Activated CD4-positive, alpha-beta T cell treated with anti-CD3 and anti-CD28 coated beads, Interleukin-2, amount 50 U/mL, for 4 hours (primary cell): Measurements from ENCODE around the gene RACGAP1.

Experiments used
- DNase-seq, 2 experiments: peaks; one replicate each; pipeline ENCODE4 v3.0.0-alpha.2; 2020

RACGAP1 gene

DNA sequence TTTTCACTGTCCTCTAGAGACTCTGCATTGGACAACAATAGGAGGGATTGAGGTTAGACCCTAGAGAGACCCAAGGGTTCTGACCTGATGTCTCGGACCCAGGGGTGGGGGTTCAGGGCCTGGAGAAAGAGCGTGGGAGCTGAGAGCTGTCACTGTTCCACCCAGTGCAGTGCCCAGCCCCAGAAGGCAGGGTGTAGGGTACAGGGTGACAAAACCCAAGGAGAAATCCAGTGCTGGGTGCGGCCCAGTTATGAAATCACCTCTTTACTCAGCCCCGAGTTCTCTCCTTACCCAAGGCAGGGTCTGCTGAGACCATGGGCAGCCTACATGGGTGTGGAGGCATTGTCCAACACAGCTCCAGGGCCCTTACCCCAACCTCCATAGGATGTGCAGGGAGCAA is 72.1 kb downstream of the RACGAP1 start:
- no peak for DNase-seq

DNA sequence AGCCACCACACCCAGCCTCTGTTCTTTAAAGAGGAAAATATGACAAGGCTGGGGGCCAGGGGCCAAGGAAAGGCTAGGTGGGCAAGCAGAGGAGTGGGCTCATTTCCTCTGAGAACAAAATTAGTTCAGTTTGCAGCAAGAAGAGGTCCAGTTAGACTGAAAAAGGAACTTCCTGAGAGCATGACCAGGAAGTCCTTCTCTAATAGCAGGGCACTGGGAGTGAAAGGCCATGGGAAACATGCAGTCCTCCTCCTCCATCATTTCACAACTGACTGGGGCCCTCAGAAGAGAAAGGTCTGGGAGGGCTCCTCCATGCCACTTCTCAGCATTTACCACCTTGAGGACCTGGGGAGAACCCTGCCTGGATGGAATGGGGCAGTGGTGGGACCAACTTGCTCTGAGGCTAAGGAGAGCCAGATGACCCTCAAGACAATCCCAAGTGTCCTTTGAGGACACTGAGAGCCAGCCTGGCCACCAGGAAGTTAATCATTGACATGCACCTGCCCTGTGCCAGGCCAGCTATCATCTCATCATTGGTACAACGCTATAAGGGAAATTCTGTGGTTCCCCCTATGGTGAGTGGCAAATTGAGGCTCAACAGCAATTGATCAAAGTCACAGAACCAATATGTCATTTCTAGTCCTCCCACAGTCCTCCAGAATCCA is 72.8 kb downstream of the RACGAP1 start:
- DNase-seq: no peak

DNA sequence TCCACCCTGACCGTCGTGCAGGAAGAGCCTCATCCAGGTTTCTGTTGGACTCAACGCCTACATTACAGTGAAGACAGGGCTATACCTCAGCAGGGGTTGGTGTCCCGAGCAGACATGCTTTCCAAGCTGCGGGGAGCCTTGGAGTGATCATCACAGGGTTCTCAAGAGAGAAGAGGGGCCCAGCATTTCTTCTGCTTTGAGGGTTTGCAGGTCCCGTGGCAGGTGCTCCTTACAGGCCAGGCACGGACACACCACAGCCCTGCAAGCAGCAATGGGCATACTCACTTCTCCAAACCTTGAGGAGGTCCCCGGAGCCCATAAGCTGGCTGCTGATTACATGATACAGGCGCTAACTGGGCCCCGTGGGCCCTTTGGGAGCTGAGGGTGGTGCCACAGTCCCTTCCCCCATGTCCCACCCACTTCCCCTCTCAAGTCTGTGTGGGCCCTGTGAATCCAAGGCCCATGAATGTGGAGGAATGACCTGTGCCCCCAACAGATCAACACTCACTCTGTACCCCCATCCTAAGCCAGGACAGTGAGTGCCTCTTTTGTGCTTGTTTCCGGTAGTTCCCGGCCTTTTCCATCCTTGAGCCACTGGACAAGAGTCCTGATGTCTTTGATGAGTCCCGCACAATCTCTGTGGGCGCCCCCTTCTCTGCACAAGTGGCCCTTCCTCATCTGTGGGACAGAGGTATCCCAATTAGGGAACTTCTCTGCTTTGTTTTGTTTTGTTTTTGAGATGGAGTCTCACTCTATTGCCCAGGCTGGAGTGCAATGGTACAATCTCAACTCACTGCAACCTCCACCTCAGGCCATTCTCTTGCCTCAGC is 73.7 kb downstream of the RACGAP1 start:
- no peak for DNase-seq

DNA sequence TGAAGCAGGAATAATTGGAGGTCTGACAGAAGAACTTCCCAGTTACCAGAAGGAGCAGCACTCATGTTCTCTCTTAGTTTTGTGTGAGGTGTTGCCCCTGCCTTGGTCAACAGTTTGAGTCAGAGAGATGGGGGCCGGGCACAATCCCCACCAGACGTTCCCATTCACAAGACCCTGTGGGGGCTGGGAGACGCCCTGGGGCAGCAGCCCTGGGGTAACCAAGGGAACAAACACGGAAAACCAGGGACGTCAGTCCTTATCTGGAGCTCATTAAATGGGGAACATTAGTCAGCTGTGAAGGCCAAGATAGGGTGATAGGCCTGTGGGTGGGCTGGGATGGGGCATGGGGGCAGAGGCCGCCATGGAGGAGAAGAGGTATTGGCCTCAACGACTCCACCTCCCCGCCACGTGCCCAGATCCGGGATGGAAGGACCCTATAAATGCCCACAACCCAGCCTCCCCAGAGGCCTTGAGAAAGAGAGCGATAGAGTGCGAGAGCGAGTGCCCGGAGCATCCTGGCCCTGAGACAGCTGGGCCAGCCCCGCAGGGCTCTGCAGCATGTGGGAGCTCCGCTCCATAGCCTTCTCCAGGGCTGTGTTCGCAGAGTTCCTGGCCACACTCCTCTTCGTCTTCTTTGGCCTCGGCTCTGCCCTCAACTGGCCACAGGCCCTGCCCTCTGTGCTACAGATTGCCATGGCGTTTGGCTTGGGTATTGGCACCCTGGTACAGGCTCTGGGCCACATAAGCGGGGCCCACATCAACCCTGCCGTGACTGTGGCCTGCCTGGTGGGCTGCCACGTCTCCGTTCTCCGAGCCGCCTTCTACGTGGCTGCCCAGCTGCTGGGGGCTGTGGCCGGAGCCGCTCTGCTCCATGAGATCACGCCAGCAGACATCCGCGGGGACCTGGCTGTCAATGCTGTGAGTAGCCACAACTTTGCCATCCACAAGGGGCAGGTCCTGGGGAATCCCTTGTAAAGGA is 74.7 kb downstream of the RACGAP1 start, which contains the start of gene AQP2:
Gene AQP2 (plus strand): TSS at position 465 of the 979 bp plus-strand sequence. CDS start 94 bp downstream, at position 559.
- no peak for DNase-seq

DNA sequence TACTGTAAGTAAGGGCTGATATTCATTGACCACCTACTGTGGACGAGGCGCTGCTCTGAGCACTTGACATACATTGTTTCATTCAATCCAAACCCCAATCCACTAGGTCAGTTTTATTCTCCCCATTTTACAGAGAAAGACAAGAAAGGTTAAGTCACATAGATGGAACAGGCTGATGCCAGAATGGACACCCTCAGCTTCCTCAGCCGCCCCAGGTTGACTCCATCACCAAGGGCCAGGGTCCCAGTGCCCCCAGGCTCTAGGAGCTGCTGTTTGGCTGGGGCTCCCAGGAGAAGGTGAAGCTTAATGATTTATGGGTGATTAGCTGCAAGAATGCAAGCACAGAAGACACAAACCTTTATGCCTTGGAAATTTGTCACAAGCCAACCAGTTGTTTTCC is 75.4 kb downstream of the RACGAP1 start:
- DNase-seq: no peak

DNA sequence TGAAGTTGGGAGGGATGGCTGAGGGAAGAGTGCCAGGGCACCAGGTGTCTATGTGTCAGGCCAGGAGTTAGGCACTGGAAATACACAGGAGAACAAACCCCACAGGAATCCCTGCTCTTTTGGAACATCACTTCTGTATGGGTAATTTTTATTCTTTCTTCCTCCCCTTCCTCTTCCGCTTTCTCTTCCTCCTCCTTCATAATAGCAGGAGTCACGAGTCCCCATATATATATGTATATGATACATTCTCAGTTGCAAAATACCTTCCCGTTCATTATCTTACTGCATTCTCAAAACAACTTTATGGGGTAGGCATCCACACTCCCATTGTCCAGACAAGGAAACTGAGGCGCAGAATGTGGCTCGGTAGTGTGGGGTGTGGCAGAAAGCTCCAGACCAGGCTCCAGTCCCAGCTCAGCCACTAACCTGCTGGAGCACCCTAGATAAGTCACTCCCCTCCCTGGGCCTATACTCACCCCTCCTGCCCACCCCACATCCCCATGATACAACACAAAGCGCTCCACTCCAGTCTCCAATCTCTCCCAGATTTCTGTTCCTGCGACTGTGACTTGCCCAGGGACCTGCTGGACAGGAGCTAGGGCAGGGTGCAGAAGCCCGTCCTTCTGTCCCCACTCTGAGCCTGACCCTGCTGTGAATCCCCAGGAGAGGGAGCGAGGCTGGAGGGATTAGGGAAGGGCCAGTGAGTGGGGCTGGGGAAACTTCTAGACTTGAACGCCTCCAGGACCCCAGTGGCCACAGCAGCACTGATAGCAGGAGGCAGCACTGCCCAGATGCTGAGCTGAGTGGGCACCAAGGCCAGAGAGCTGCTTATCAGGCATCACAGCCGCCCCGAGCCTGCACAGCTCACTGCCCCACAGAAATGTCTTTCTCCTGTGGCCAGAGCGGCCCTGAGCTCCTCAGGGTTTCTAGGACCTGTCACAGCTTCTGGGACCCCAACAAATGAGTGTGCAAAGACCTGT is 76.1 kb downstream of the RACGAP1 start:
- DNase-seq: no peak

DNA sequence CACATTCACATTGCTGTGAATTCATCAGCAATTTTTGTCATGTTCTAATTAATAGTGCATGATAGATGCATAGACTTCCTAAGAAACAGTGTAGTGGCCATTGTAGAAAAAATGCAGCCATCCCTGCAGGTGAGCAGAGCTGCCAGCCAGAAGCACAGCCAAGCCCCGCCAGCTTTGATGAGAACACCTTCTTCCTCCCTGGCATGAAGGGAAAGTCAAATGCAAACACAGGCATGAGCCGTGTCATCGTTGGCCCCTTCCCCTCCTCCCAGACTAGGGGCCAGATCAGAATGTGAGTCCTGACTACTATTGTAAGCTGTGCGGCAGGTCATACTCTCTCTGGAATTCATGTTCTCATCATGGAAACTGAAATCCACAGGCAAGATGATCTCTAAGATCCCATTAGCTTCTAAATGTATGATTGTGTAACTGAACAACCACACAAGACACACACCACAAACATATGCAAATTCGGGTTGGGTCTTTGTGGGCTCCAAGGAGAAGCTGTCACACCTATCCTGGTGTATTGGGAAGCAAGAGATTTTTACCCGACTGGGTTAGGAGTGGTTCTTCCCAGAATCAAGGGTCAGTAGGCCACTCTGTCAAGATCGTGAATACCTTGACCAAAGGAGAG is 77.6 kb downstream of the RACGAP1 start:
- DNase-seq: no peak

DNA sequence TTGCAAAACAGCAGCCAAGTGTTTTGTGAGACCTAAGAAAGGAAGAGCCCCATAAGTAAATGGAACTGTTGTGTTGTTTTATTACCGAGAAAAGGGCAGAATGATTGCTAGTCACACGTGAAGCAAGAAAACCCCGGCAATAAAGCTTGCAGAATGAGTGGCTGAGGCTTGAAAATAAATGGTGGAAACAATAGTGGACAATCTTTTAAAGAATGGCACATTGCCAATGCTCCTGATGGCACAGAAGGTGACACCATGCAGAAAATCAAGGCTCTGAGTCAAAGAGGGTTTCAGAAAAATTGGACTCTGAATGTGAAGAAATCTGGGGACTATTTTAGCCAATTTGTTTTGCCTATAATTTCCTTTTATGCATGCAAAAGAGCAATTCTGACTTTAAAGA is 78.8 kb downstream of the RACGAP1 start:
- no peak for DNase-seq

DNA sequence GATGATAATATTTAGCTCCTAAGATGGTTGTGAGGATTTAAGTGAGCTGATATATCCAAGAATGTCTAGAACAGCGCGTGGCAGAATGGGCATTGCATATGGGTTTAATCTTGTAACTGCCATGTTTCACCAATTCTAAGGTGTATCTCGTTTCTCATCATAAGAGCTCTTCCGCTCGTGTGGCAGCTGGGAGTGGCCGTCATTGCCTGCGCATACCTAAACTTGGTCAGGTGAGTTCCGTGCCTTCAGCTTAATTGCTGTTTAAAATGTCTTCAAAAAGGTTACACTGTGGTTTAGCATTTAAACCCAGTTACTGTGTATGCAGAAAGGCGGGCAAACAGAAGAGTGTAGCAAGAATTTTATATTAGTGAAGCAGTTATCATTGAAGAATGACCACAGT is 79.2 kb downstream of the RACGAP1 start:
- DNase-seq: no peak

DNA sequence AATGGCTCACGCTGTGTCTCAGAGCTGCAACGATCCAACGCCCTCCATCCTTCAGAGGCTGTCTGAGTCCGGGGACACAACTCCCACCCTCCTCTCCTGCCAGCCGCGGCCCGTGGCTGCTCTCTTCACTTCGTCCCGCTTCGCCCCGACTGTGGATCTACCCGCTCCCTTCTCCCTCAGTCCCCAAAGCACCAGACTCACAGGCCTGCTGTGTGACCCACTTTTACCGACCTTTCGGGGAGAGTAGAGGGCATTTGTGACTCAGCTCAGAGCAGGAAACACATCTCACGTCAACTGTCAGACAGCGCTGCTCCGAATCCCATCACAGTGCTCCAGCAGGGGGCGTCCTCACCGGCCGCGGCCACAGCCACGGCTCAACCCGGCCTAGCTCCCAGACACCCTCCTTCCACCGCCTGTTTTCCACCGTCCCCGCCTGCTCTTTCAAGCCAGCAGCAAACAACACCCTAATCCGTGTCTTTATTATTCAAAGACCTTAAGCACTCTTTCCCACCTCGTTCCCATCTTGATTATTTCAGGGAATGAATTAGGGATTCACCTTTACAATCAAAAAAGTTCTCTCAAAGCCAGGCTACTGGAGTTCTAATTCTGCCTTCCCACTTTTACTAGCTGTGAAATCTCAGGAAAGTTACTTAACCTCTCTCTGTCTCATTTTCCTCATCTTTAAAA is 79.8 kb downstream of the RACGAP1 start:
- peak; percentile 85 to 87 for DNase-seq

DNA sequence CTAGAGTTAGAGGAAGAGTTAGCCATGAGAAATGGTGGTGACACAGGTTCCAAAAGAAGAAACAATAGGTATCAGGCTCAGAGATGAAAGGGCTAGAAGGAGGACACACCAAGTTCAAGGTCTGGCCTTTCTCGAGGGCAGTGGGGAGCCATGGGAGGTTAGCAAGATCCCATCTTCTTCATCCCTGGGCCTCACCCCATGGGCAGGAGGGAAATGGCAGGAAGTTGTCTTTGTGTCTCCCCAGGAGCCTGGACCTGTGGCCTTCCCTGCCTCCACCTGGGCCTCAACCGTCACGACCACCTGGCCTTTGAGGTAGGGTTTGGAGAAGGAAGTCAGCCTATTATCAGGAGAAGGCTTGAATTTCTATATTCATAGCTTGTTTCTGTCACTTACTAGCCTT is 80.6 kb downstream of the RACGAP1 start:
- DNase-seq: no peak

DNA sequence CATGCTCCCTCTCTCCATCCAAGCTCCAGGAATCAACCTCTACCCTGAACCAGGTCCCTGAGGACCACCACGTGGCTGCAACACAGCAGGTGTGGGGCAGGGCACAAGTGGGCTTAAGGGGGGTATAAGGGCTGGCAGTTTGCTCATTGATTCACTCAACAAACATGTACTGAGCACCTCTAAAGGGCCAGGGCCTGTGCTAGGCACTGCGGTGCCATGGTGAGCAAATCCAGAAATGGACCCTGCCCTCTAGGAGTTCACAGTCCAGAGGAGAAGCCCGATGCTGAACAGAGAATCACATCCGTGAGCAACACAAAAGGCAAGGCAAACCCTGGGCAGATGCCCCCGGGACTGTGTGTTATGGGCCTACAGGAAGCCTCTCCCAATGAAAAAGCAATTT is 81.2 kb downstream of the RACGAP1 start:
- no peak for DNase-seq

DNA sequence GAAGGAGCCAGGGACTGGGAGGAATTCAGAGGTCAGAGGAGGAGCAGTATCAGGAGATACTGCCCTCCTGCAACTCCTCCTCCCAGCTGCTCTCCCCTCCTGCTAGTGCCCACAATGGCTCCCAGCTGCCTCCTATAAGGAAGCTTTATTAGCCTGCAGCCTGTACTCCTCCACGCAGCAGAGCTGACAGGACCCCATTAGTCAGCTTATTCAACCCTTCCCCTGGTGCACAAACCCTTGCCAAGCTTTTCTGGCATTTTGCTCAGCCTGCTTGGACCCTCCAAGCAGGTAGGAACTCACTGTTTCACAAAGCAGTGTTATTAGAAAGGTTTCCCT is 81.7 kb downstream of the RACGAP1 start:
- no peak for DNase-seq

DNA sequence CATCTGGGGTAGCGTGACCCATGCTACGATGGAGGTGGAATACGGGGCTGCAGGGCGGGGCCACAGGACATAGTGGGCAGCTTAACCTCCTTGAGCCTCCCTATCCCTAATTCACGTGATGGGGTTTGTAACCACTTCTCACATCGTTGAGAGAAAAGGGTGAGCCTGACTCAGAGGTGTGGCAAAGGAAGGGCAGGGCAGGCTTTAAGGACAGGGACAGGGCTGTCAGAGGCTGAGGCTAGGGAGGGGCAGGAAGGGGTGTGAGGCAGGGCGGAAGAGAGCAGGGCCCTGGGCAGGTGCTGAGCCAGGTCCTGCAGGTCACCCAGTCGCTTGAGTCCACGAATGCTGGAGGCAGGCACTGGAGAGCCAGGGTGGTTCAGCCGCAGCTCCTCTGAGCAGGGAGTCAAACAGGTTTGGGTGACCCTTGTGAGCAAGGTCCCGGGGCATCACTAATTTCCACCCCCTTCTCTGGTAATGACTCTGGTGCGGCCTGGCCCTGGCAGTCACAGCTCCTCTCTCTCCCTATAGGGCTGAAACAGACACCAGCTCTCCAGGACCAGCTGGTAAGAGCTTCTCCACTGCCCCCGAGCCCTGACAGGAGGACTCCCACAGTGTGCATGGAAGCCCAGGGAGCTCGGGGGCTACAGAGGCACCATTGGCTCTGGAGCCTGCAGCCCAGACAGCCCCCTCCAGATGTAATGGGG is 82.2 kb downstream of the RACGAP1 start:
- no peak for DNase-seq

DNA sequence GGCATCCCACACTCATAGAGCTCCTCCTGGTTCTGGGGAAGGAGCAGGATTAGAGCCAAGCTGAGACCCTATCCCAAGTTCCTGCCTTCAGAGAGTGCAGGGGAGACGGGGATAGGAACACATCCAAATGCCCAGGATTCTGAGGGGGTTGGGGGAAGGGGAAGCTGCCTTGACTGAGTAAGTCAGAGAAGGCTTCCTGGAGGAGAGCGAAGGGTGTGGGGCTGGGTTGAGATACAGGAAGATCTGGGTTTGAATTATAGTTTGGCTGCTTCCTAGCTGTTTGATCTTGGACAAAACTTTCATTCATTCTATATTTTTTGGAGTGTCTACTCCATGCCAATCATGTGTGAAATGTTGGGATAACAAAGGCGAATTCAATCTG is 82.8 kb downstream of the RACGAP1 start:
- no peak for DNase-seq

DNA sequence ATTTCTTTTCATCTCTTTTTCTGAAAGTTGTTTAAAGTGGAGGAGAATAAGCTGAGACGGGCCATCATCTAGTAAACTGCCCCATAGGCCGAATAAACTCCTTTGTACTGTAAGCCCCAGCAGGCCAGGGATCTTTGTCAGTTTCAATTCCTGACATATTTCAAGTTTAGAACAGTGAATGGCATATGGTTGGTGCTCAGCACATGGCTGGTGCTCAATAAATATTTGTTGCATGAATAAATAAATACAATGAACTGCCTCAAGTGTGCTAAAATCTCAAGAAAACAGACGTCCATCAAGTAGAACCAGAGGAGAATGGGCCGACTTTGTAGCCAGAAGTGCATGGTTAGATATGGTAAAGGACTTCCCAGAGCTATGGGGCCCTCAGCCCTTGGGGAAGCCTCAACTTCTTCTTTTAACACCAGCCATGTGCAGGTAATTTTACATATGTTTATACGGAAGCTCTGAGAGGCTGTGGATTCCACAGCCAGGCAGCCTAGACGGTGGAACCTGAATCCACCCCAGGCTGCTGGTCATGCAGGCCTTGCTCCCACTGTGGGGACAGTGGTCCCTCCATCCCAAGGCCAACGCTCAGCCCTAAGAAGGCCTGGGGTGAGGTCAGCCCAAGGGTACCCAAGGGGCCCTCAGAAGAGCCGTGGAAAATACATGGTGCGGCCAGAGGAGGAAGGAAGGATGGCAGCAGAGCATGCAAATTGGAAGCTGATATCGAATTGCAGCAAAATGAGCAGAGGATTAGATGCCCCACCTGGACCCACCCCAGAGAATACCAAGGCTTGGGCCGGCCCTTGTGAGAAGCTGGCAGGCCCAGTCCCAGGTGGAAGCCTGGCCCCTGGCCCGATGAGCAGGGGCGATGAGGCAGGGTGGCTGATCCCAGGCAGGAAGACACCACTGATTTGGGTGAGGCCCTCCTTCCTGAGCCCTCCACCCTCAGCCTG is 83.5 kb downstream of the RACGAP1 start:
- no peak for DNase-seq

DNA sequence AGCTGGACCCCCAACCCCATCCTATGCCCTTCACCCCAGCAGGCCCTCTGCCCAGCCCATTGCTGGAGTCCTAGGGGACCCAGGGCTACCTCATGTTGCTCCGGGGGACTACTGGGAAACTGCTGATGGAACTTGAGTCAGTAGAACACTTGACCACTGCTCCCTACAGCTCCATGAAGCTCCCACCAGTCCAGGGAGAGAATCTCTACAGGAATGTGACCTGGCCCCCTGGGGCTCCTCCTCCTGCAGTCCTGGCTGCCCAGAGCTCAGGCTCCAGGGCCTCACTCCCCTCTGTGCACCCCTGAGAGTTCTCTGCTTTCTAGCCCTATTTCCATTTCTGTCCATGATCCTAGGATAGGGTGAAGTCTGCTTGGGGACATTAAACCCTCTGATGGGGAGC is 85.6 kb downstream of the RACGAP1 start:
- no peak for DNase-seq

DNA sequence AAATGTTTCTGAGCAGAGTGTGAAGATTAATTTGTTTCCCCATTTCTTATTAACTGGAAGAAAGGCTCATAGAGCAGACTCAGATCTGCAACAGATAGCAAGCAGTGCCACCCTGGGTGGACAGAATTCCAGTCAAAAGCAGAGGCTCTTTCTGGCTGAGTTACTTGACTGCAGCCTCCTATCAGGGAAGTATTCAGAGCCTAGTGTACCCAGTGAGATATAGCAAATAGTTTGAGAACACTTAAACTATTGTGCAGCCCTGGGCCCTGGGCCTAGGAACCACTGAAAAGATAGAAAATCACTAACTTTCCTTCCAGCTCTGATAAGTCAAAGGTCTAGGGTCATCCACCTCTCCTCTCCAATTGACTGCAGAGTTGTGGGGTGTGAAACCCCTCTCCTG is 86.0 kb downstream of the RACGAP1 start:
- DNase-seq: no peak
